Mesothelial cell of epicardium (in vitro differentiated cells): ENCODE data around the gene EXOC7. TPM values are rescaled to one million over a fixed set of nuclear protein-coding genes. Genes with fewer than 3 reads are reported as not detected.

Experiments used
- DNase-seq, 2 experiments: peaks; one replicate each; pipeline ENCODE4 v3.0.0; 2021; ENCODE audit warnings: low spot score in 2 of 2; ENCODE audit not compliant: unreplicated experiment in 2 of 2
- H3K27ac Mint-ChIP-seq: 2 replicates; pipeline ENCODE4 v1.8.0; 2021; ENCODE audit warnings: mixed read lengths
- H3K27me3 Mint-ChIP-seq: 2 replicates; pipeline ENCODE4 v1.8.0; 2021; ENCODE audit warnings: low read depth, mixed read lengths
- H3K36me3 Mint-ChIP-seq: 2 replicates; pipeline ENCODE4 v1.8.0; 2021; ENCODE audit warnings: mixed read lengths
- H3K4me1 Mint-ChIP-seq: 2 replicates; pipeline ENCODE4 v1.8.0; 2021; ENCODE audit warnings: mixed read lengths
- H3K4me3 Mint-ChIP-seq: 2 replicates; pipeline ENCODE4 v1.8.0; 2021; ENCODE audit warnings: mild to moderate bottlenecking, moderate library complexity, mixed read lengths
- H3K9me3 Mint-ChIP-seq: 2 replicates; pipeline ENCODE4 v1.8.0; 2021; ENCODE audit warnings: mixed read lengths
- total RNA-seq: library from RNA; stranded (reverse); gene quantifications from 3 replicates; pipeline ENCODE4 v1.2.1, GENCODE V29; 2021
- TF ChIP-seq, protein P1 (sequence below): fragments of 200-600 bp; sonication (generic); IDR thresholded peaks from one replicate; pipeline ENCODE4 v1.5.0; 2021; ENCODE audit warnings: antibody characterized with exemption; ENCODE audit not compliant: unreplicated experiment

Gene EXOC7
- total RNA-seq, 1 donor from 2014 or later, result 261 TPM

DNA sequence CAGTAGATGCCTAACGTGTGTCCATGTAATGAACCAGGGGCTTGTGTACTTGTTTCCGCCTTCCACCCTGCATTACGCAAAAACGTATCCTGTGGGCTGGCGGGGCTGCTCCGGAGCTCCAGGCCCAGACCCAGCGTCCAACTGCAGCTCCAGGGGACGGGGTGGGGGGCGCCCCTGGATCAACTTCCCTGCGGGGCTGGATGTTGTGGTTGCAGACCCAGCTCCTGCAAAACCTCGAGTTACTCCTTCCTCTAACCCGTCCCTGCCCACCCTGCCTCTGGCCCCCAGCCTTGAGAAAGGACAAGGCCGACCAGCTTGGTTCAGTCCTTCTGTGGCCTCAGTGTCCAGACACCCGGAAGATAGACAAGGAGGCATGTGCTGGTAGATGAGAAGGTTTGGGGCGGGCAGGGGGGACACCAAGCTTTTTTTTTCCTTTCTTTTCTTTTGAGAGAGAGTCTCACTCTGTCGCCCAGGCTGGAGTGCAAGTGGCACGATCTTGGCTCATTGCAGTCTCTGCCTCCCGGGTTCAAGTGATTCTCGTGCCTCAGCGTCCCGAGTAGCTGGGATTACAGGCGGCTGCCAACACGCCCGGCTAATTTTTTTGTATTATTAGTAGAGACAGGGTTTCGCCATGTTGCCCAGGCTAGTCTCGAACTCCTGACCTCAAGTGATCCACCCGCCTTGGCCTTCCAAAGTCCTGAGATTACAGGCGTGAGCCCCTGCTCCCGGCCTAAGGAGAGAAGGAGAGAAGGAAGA lies 731 bp upstream of the EXOC7 start:
- H3K27me3 Mint-ChIP-seq, result no peaks in the 10 kb centered on the region
- H3K9me3 Mint-ChIP-seq, result no peaks in the 10 kb centered on the region
- no peak for DNase-seq
- TF ChIP-seq, protein P1, sequence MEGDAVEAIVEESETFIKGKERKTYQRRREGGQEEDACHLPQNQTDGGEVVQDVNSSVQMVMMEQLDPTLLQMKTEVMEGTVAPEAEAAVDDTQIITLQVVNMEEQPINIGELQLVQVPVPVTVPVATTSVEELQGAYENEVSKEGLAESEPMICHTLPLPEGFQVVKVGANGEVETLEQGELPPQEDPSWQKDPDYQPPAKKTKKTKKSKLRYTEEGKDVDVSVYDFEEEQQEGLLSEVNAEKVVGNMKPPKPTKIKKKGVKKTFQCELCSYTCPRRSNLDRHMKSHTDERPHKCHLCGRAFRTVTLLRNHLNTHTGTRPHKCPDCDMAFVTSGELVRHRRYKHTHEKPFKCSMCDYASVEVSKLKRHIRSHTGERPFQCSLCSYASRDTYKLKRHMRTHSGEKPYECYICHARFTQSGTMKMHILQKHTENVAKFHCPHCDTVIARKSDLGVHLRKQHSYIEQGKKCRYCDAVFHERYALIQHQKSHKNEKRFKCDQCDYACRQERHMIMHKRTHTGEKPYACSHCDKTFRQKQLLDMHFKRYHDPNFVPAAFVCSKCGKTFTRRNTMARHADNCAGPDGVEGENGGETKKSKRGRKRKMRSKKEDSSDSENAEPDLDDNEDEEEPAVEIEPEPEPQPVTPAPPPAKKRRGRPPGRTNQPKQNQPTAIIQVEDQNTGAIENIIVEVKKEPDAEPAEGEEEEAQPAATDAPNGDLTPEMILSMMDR, result no peak
- peaks cover 15% of the 10 kb centered on the region for H3K36me3 Mint-ChIP-seq
- peak overlapping the region; percentile 98 for H3K27ac Mint-ChIP-seq
- H3K4me3 Mint-ChIP-seq, result peak overlapping the region; percentile 98
- peaks cover 20% of the 10 kb centered on the region for H3K4me1 Mint-ChIP-seq

DNA sequence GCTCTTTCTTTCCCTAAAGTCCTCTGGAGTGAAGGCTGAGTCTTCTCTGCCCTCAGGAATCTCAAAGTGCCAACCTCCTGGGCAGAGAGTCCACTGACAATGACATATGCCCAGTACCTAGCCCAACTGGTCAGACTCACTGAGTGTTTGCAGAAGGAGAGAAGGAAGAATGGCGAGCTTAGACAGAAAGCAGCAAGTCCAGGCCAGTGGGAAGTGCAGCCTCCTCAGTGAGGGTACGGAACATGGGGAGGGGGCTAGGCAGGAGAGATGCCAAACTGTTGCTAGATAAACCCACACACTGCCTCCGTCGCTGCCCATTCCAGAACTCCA lies 678 bp downstream of the EXOC7 start:
- peak overlapping the region; percentile 98 for H3K4me3 Mint-ChIP-seq
- no peak for DNase-seq
- no peaks in the 10 kb centered on the region for H3K9me3 Mint-ChIP-seq
- TF ChIP-seq, protein P1, result no peak
- H3K27me3 Mint-ChIP-seq, result no peaks in the 10 kb centered on the region
- H3K4me1 Mint-ChIP-seq, result peaks cover 20% of the 10 kb centered on the region
- H3K36me3 Mint-ChIP-seq, result peaks cover 22% of the 10 kb centered on the region
- peak overlapping the region; percentile 98 for H3K27ac Mint-ChIP-seq

DNA sequence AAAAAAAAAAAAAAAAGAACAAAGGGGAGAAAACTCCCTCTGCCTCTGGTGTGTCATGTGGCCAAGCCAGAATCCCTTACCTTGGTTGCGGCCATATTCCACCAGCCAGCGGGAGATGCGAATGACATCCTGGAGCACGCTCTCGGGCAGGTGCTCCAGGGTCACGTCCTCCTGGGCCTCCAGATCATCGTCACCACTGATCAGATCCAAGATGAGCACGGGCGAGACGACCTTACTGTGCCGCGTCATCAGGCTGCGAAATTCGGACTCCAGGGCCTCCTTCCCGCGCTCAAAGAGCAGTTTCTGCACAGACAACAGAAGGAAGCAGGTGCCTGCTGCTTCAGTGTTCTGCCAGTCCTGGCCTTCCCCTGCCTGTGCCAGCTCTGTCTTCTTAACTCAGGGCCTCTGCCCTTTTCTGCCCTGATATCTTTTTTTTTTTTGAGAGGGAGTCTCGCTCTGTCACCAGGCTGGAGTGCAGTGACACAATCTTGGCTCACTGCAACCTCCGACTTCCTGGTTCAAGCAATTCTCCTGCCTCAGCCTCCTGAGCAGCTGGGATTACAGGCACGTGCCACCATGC lies 5.8 kb downstream of the EXOC7 start:
- TF ChIP-seq, protein P1, result no peak
- H3K4me3 Mint-ChIP-seq, result no peak overlapping the region
- no peak for DNase-seq
- peaks cover 3% of the 10 kb centered on the region for H3K4me1 Mint-ChIP-seq
- no peak overlapping the region for H3K27ac Mint-ChIP-seq
- no peaks in the 10 kb centered on the region for H3K9me3 Mint-ChIP-seq
- H3K27me3 Mint-ChIP-seq, result no peaks in the 10 kb centered on the region
- H3K36me3 Mint-ChIP-seq, result peaks cover 42% of the 10 kb centered on the region

DNA sequence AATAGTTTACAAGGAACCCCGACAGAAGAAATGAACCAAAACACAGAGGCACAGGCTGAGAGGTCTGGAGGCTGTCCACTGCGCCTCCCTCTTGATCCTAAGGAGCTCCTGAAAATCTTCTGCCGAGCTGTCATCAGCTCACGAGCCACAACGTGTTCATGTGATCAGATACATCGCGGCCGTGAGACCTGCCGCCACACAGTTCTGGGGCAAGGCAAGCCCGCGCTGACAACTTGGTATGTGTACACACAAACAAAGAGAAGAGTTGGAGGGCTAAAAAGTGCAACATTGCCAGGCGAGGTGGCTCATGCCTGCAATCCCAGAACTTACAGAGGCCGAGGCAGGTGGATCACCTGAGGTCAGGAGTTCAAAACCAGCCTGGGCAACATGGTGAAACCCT lies 7.6 kb downstream of the EXOC7 start:
- Mint-ChIP-seq H3K4me3 (no peak overlapping the region), H3K36me3 (peaks cover 43% of the 10 kb centered on the region), H3K9me3 (no peaks in the 10 kb centered on the region), H3K4me1 (no peaks in the 10 kb centered on the region), H3K27ac (no peak overlapping the region), H3K27me3 (no peaks in the 10 kb centered on the region)
- TF ChIP-seq, protein P1, result no peak
- DNase-seq, result no peak

DNA sequence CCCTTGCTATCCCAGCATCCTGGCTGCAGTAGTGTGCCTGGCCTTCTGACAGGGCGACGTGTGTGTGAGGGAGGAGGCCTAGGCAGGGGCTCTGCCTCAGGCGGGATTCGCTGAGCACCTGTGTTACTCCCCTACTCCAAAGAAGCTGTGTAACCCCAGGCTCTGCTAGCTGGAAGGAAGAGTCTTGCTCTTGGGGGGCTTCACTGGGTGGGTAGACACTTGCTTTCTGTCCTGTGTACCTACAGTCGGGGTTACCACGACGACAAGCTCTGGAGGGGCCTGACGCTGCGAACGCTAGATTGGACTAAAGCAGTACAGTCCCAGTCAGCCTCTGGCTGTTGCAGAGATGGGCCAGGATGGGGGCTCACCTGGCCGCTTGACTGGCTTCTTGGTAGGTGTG lies 9.5 kb downstream of the EXOC7 start:
- TF ChIP-seq, protein P1, result no peak
- Mint-ChIP-seq H3K36me3 (peaks cover 38% of the 10 kb centered on the region), H3K9me3 (no peaks in the 10 kb centered on the region)

More for the DNA sequence above, 9.5 kb downstream of the EXOC7 start:
- no peak overlapping the region for H3K27ac Mint-ChIP-seq
- no peaks in the 10 kb centered on the region for H3K4me1 Mint-ChIP-seq
- H3K27me3 Mint-ChIP-seq, result no peaks in the 10 kb centered on the region
- no peak overlapping the region for H3K4me3 Mint-ChIP-seq
- DNase-seq, result no peak
